Bronchial smooth muscle cell (primary cell): Measurements from ENCODE around the gene ACHE. TPM values are rescaled to one million over a fixed set of nuclear protein-coding genes. Genes with fewer than 3 reads are reported as not detected.

Experiments used
- total RNA-seq: library from RNA; depleted of rRNA; stranded (reverse); fragments of >200 nt; gene quantifications from 2 replicates; pipeline ENCODE4 v1.2.1, GENCODE V29; 2014

The ACHE gene
- total RNA-seq: under 0.01 and 0.17 TPM in 2 replicates

GRCh38 chr7:100895701-100895955, at the start of gene ACHE:
Gene ACHE (minus strand): TSS chr7:100895888. CDS start chr7:100894232, 1,656 bp downstream.

GRCh38 chr7:100888988-100889750, 6.5 kb downstream of the ACHE start, which contains the start of gene UFSP1:
Gene UFSP1 (minus strand): TSS chr7:100889715. CDS start chr7:100889271, 444 bp downstream.

DNA sequence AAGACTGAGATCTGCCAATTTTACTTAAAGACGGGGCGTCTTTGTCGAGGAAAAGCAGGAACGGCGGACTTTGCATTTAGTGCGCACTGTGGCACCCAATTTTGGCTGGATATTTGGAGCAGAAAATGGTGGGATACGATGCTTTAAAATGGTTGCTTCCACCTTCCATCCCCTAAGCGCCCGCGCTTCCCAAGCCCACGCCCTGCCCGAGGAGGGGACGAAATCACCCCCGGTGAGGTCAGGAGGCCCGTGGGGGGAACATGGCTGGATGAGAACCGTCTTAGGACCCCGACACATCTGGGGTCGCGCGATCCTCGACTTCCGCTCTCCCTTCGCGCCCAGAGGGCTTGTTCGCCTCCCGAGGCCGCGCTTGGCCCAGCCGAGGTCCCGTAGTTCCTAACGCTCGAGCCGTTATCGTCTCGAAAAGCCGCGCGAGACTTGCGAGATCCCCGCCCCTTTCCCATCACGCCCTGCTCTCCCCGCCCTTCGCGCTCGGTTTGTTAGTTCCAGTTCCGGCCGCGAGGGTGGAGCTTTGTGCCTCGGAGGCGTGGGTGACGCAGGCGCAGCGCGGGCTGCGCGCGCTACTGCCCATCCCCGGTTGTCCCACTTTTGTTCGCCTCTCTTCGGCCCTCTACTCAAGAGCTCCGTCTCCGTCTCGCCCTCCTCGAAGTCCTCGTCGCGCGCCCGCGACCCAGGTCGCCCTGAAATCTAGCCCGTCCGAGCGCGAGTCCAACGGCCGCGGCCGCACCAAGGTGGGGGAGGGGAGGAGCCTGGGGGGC, 20.9 kb downstream of the ACHE start, which contains the start of gene SRRT:
TSS of gene SRRT (plus strand) at position 527 of the 779 bp plus-strand sequence. CDS start 488 bp downstream, outside the sequence.

GRCh38 chr7:100867040-100867775, 28.5 kb downstream of the ACHE start, which contains the start of gene TRIP6:
Gene TRIP6 (plus strand): TSS chr7:100867387. CDS start chr7:100867498, 111 bp downstream.

DNA sequence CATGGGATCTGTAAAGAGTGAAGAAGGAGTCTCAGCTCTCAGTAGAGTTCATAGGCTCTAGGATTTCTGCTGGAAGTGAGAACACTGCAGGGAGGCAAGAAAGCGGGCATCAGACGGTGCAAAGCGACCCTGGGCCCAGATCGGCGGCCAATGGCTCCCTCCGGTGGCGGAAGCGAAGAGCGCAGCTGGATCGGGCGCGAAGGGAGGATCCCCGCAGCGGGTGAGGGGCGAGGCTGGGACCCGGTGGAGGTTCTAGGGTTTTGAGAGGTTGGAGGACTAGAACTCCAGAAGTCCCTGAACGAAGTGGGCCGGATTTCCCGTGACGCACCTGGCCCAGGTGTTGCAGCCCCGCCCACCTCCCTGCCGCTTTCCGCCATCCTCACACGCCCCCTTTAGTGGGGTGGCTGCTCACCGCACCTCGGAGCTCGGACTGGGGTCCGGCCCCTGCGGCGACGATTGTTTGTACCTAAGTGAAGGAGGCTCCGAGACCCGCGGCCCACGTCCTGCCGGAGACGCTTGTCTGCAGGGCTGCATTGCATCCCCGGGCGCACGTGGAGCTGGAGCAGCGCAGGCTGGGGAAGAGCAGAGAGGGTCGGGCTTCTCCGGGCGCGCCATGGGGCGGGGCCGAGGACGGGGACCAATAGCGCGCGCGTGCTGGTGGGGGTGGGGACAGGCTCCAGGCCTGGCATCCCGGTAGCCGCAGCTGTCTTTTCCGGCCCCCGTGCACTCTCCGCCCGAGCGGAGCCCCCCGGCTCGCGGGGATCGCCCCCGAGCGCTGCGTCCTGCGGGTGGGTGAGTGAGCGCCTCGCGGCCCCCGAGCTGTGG, 43.4 kb downstream of the ACHE start, which contains the start of gene SLC12A9:
TSS of gene SLC12A9 (plus strand) at position 666 of the 825 bp plus-strand sequence. CDS start 1,485 bp downstream, outside the sequence.

Other genes with a start within 250 kb of the ACHE start
- not detected in 2 replicates for gene ACTL6B, start 239.4 kb downstream of the ACHE start, total RNA-seq
- 53.9 and 54.8 TPM in 2 replicates for gene GNB2, start 222.1 kb downstream of the ACHE start, total RNA-seq
- gene GIGYF1, start 201.6 kb downstream of the ACHE start, total RNA-seq: 13.6 and 22.8 TPM in 2 replicates
- gene POP7, start 189.8 kb downstream of the ACHE start, total RNA-seq: 26.2 and 31.2 TPM in 2 replicates
- not detected in 2 replicates for gene EPO, start 175.4 kb downstream of the ACHE start, total RNA-seq
- not detected in 2 replicates for gene ZAN, start 162.3 kb downstream of the ACHE start, total RNA-seq
- 41.0 and 95.5 TPM in 2 replicates for gene EPHB4, start 68.4 kb downstream of the ACHE start, total RNA-seq
- 9.4 and 14.5 TPM in 2 replicates for gene SLC12A9, start 43.2 kb downstream of the ACHE start, total RNA-seq
- 73.1 and 81.6 TPM in 2 replicates for gene TRIP6, start 28.5 kb downstream of the ACHE start, total RNA-seq
- gene SRRT, start 20.8 kb downstream of the ACHE start, total RNA-seq: 35.1 and 40.8 TPM in 2 replicates
- gene UFSP1, start 6.2 kb downstream of the ACHE start, total RNA-seq: 2.7 and 5.4 TPM in 2 replicates
- gene MUC3A, start 53.6 kb upstream of the ACHE start, total RNA-seq: under 0.01 TPM in 1 of 2 replicates, not detected in the other
- 0.32 and 0.34 TPM in 2 replicates for gene MUC12, start 73.7 kb upstream of the ACHE start, total RNA-seq
- gene MUC17, start 124.2 kb upstream of the ACHE start, total RNA-seq: not detected in 2 replicates
- gene TRIM56, start 189.6 kb upstream of the ACHE start, total RNA-seq: 23.2 and 36.1 TPM in 2 replicates
- 26.5 and 37.9 TPM in 2 replicates for gene SERPINE1, start 231.2 kb upstream of the ACHE start, total RNA-seq